Nephron (organoid): ENCODE measurements around the gene HES5.
A peak's percentile ranks its signal among the peaks of the same experiment; 100 is the strongest.

ENCODE experiments used
- H3K27ac Mint-ChIP-seq, 3 experiments: 2 replicates each; pipeline ENCODE4 v1.8.0; 2020; ENCODE audit warnings: mixed read lengths in 3 of 3, mild to moderate bottlenecking in 2 of 3, moderate library complexity in 1 of 3
- H3K27me3 Mint-ChIP-seq: 2 replicates; pipeline ENCODE4 v1.8.0; 2021; ENCODE audit warnings: low read depth, mild to moderate bottlenecking, moderate library complexity, mixed read lengths
- H3K36me3 Mint-ChIP-seq: 2 replicates; pipeline ENCODE4 v1.8.0; 2020; ENCODE audit warnings: low read depth, mixed read lengths
- H3K4me1 Mint-ChIP-seq: 2 replicates; pipeline ENCODE4 v1.8.0; 2020; ENCODE audit warnings: mixed read lengths
- H3K4me3 Mint-ChIP-seq, 3 experiments: 2 replicates each; pipeline ENCODE4 v1.8.0; 2020; ENCODE audit warnings: mild to moderate bottlenecking in 3 of 3, mixed read lengths in 3 of 3, moderate library complexity in 2 of 3
- H3K9me3 Mint-ChIP-seq: 2 replicates; pipeline ENCODE4 v1.8.0; 2020; ENCODE audit warnings: mixed read lengths
- TF ChIP-seq, protein P1 (sequence below), 3 experiments: fragments of 200-600 bp; sonication (generic); IDR thresholded peaks; one replicate each; pipeline ENCODE4 v1.5.0; 2021; ENCODE audit warnings: antibody characterized with exemption in 3 of 3; ENCODE audit not compliant: unreplicated experiment in 3 of 3

HES5 gene

DNA sequence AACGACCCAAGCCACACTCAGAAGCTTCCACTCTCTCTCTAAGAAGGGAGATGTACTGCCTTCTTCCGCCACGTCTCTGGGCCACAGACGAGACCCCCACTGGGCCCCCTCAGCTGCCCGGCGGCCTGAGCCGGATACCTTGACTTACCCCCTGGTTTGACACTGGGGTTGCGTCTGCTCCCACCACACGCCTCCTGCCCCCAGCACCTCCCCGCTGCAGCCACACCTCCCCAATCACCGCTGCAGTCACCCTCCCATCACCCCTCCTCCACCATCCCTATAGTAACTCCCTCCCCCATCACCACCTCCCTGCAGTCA lies 14.3 kb downstream of the HES5 start:
- Mint-ChIP-seq H3K4me1 (peaks cover 5% of the 10 kb centered on the region), H3K27ac (no peak overlapping the region), H3K27me3 (no peaks in the 10 kb centered on the region), H3K36me3 (peaks cover 26% of the 10 kb centered on the region), H3K9me3 (no peaks in the 10 kb centered on the region), H3K4me3 (no peak overlapping the region)
- TF ChIP-seq, protein P1, sequence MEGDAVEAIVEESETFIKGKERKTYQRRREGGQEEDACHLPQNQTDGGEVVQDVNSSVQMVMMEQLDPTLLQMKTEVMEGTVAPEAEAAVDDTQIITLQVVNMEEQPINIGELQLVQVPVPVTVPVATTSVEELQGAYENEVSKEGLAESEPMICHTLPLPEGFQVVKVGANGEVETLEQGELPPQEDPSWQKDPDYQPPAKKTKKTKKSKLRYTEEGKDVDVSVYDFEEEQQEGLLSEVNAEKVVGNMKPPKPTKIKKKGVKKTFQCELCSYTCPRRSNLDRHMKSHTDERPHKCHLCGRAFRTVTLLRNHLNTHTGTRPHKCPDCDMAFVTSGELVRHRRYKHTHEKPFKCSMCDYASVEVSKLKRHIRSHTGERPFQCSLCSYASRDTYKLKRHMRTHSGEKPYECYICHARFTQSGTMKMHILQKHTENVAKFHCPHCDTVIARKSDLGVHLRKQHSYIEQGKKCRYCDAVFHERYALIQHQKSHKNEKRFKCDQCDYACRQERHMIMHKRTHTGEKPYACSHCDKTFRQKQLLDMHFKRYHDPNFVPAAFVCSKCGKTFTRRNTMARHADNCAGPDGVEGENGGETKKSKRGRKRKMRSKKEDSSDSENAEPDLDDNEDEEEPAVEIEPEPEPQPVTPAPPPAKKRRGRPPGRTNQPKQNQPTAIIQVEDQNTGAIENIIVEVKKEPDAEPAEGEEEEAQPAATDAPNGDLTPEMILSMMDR (IDR thresholded peaks at IDR 0.05; ENCODE audit: unreplicated experiment in 3 of 3) = no peak

DNA sequence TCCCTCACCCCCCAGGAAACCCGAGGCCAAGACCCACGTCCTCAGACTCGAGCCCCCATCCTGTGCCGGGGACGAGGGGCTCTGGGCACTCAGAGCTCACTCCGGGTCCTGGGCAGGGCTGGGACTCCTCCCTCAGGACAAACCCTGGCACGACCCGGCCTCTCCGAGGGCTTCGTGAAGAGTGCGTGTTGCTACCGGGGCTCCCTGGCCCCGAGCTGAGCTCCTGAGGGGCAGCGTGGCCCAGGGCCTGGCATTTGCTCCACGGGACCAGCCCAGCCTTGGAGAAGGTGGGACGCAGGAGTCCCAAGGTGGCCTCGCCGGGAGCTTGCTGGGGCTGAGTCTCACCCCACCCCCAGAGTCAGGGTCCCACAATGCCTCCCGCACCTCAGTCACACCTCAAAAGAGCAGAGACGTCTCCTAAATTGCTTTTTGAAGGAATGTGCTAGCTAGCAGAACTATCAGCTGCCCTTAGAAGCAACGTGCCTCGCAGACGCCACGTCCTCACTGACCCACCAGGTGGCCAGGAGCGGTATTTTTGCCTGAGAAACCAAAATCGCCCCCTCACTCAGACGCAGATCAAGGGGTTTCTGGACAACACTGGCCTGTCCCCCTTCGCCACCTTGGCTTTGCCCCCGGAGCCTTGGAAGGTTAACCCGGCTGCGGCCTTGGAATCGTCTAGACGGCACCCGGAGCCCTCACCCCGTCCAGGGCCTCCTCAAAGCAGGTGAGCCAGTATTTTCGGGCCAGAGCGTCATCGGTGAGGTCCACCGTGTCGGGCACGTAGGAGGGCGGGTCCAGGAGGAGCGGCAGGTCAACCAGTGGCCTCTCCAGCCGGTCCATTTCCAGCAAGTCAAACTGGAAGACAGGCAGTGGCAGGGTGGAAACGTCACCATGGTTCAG lies 14.9 kb downstream of the HES5 start:
- Mint-ChIP-seq H3K4me3 (no peak overlapping the region), H3K27me3 (no peaks in the 10 kb centered on the region), H3K4me1 (peaks cover 5% of the 10 kb centered on the region), H3K27ac (no peak overlapping the region), H3K9me3 (no peaks in the 10 kb centered on the region), H3K36me3 (peaks cover 23% of the 10 kb centered on the region)
- TF ChIP-seq, protein P1 (IDR thresholded peaks at IDR 0.05; ENCODE audit: unreplicated experiment in 3 of 3) = peak; percentile 16 to 24 (median 19)

DNA sequence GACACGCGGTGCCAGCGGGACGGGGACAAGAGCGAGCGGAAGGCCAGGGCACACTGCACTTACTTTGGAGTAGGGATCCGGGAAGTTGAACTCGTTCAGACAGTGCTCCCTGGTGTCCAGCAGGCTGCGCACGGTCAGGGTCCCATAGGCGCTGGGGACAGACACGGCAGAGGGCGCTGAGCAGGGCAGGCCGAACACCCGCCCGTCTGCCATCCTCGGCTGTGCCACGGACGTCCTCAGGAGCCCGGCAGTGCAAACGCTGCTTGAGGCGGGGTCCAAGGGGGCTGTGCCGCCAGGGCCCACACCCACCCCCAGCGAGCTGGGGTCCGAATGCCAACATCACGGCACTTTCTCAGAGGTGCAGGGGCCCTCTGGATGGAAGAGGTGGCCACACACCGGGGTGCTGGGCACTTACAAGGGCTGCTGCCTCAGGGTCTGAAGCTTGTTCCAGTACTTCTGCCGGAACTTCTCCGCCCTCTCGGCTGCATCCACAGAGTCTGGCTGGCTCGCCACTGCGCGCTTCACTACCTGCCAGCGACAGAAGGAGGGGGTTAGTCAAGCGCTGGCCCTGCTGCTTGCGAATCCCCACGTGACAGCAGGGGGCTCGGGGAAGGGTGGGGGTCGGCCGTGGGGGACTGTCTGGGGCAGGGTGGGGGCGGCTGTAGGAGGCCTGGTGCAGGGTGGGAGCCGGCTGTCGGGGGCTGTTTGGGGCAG lies 16.0 kb downstream of the HES5 start:
- Mint-ChIP-seq H3K27me3 (no peaks in the 10 kb centered on the region), H3K9me3 (no peaks in the 10 kb centered on the region), H3K4me3 (no peak overlapping the region), H3K36me3 (peaks cover 20% of the 10 kb centered on the region), H3K4me1 (peaks cover 5% of the 10 kb centered on the region), H3K27ac (no peak overlapping the region)
- TF ChIP-seq, protein P1 (IDR thresholded peaks at IDR 0.05; ENCODE audit: unreplicated experiment in 3 of 3) = no peak

DNA sequence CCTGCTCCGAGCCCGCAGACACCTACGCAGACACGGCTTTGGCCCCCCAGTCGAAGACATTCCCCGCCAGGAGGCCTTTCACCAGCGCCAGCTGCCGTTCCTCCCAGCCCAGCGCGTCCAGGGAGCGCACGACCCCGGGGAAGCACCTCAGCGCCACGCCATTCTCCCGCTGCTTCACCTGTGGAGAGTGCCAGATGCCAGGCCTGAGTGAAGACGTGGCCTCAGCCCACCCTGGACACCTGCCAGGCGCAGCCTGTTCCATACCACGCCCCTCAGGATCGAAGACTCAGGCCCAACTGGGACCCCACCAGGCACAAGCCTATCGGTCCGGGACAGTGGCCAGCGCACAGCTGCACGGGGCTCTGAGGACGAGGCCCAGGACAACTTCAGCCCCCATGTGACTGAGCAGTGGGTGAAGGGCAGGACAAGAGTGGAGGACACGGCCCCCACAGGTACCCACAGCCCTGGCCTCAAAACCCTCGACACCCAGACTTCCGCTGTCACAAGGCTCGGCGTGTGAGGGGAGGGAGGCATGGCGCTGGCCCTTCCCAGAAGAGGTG lies 17.1 kb downstream of the HES5 start:
- H3K4me1 Mint-ChIP-seq = peaks cover 10% of the 10 kb centered on the region
- TF ChIP-seq, protein P1 (IDR thresholded peaks at IDR 0.05; ENCODE audit: unreplicated experiment in 3 of 3) = no peak
- H3K9me3 Mint-ChIP-seq = no peaks in the 10 kb centered on the region
- peaks cover 21% of the 10 kb centered on the region for H3K36me3 Mint-ChIP-seq
- H3K4me3 Mint-ChIP-seq = no peak overlapping the region
- no peaks in the 10 kb centered on the region for H3K27me3 Mint-ChIP-seq
- no peak overlapping the region for H3K27ac Mint-ChIP-seq

DNA sequence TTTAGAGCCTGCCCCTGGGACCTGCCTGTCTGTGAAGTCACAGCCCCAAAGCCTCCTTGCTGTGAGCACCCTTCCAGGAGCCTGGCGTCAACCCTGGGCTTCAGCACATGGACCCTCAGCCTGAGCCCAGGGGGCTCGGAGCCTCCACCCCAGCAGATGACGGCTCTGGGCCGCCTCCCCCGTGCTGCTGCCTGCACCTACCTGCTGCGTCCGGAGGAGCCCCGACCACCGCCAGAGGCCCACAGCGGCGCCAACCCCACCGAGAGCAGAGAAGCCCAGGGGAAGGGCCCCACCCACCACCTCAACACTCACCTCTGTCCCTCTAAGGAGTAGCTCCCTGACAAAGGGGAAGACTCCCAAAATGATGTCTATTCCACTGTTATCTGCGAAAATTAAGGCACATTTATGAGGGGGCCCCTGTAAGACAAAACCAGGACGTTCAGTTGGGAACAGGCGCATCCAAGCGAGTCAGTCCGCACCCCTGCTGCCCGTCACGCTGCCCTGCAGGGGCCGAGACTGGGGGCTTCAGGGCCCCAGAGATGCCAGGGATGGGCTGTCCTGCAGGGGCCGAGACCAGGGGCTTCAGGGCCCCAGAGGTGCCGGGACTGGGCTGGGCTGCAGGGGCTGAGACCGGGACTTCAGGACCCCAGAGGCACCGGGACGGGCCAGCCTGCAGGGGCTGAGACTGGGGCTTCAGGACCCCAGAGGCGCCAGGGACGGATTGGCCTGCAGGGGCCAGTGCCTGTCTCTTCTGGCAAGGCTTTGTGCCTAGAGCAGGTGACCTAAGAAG lies 19.5 kb downstream of the HES5 start:
- Mint-ChIP-seq H3K27ac (no peak overlapping the region), H3K4me1 (peaks cover 12% of the 10 kb centered on the region), H3K36me3 (peaks cover 12% of the 10 kb centered on the region), H3K9me3 (no peaks in the 10 kb centered on the region), H3K27me3 (no peaks in the 10 kb centered on the region), H3K4me3 (no peak overlapping the region)
- TF ChIP-seq, protein P1 (IDR thresholded peaks at IDR 0.05; ENCODE audit: unreplicated experiment in 3 of 3) = no peak
